HepG2 (cell line): ENCODE results near the gene ANKRD55. TPM values are rescaled to one million over a fixed set of nuclear protein-coding genes. Genes with fewer than 3 reads are reported as not detected.

ENCODE experiments used
- ATAC-seq: fragments of 200-7000 bp; cut with Tn5 transposase; 3 replicates; pipeline ENCODE4 v1.9.1; 2020; ENCODE audit warnings: mild to moderate bottlenecking, moderate library complexity
- BruUV-seq: library from RNA; stranded (reverse); fragments of 400-500 nt; replicated peaks from 2 replicates; lab custom pipeline; 2021; lab: Mats Ljungman, UMichigan
- CTCF ChIA-PET: fragments of 300-600 bp; formaldehyde crosslinking; extraction: SDS; loops from one replicate; lab custom pipeline; 2021; ENCODE audit warnings: low total read pairs, inconsistent platforms, low intra/inter-chr PET ratio; lab: Yijun Ruan, JAX
- POLR2A ChIA-PET: fragments of 350-600 bp; sonication (Branson Sonifier 250); formaldehyde crosslinking; loops from one replicate; lab custom pipeline; 2020; ENCODE audit warnings: antibody characterized with exemption, inconsistent platforms; lab: Yijun Ruan, JAX
- DNase-seq: peaks from one replicate; pipeline ENCODE4 v3.0.0-alpha.2; 2015; ENCODE audit warnings: low spot score
- FAIRE-seq: peaks from 3 replicates; lab custom pipeline; 2011; peaks lifted over from hg19 to GRCh38; lab: Jason Lieb, UNC
- H2AFZ ChIP-seq: one replicate; pipeline ENCODE4 v1.6.1; 2011; ENCODE audit warnings: low read length, inconsistent platforms
- H3K27ac ChIP-seq: fragments of 300-600 bp; 3 replicates; pipeline ENCODE4 v1.8.0; 2011; ENCODE audit warnings: mixed run types, mild to moderate bottlenecking, mixed read lengths, low read length, inconsistent platforms; ENCODE audit not compliant: insufficient read depth; ENCODE audit errors: extremely low read length
- H3K27me3 ChIP-seq, 2 experiments: fragments of 200-600 bp in 1 of 2; 2 replicates in 1 of 2; 3 replicates in 1 of 2; pipeline versions ENCODE4 v1.6.0 to v1.8.0; 2011; ENCODE audit warnings: low read length in 2 of 2, mild to moderate bottlenecking in 2 of 2, moderate library complexity in 2 of 2, inconsistent platforms in 1 of 2; ENCODE audit not compliant: insufficient read depth in 2 of 2, control insufficient read depth in 1 of 2
- H3K36me3 ChIP-seq, 2 experiments: fragments of 200-600 bp in 1 of 2; replicated peaks in 1 of 2; 2 replicates in 1 of 2; 3 replicates in 1 of 2; pipeline versions ENCODE4 v1.5.1 to v1.8.0; 2011; ENCODE audit warnings: low read length in 2 of 2, inconsistent platforms in 1 of 2; ENCODE audit not compliant: insufficient read depth in 2 of 2, control insufficient read depth in 1 of 2
- H3K4me1 ChIP-seq: 2 replicates; pipeline ENCODE4 v1.5.1; 2012; ENCODE audit warnings: low read length, inconsistent platforms; ENCODE audit not compliant: insufficient read depth
- H3K4me2 ChIP-seq: 2 replicates; pipeline ENCODE4 v1.6.0; 2011; ENCODE audit warnings: low read depth, low read length, inconsistent platforms
- H3K4me3 ChIP-seq, 3 experiments: fragments of 200-600 bp in 1 of 3; sonication (generic), shearing (Covaris generic) in 1 of 3; replicated peaks in 1 of 3; 2 replicates each; pipeline ENCODE4 v1.5.1; 2011 to 2016; ENCODE audit warnings: low read length in 3 of 3, inconsistent platforms in 2 of 3, low read depth in 2 of 3, mild to moderate bottlenecking in 2 of 3, control low read depth in 1 of 3, mixed read lengths in 1 of 3; ENCODE audit not compliant: insufficient read depth in 1 of 3
- H3K79me2 ChIP-seq: one replicate; pipeline ENCODE4 v1.6.1; 2011; ENCODE audit warnings: low read length, inconsistent platforms; ENCODE audit not compliant: insufficient read depth
- H3K9ac ChIP-seq: 2 replicates; pipeline ENCODE4 v1.6.0; 2011; ENCODE audit warnings: mild to moderate bottlenecking, low read depth, low read length, inconsistent platforms; ENCODE audit not compliant: insufficient read depth
- H3K9me3 ChIP-seq: 2 replicates; pipeline ENCODE4 v1.5.1; 2012; ENCODE audit warnings: mild to moderate bottlenecking, low read length
- H4K20me1 ChIP-seq: 2 replicates; pipeline ENCODE4 v1.6.0; 2011; ENCODE audit warnings: inconsistent platforms, mild to moderate bottlenecking, low read length, moderate library complexity; ENCODE audit not compliant: insufficient read depth
- CSRNP2 ChIP-seq: sonication (generic); formaldehyde crosslinking; conservative IDR thresholded peaks from 2 replicates; pipeline ENCODE4 v1.8.0; 2022; ENCODE audit warnings: low read depth, missing genetic modification reagents
- CTCF ChIP-seq: sonication (generic); formaldehyde crosslinking; IDR thresholded peaks from 2 replicates; pipeline ENCODE4 v1.5.0; 2020; ENCODE audit warnings: mild to moderate bottlenecking, missing genetic modification reagents, moderate library complexity
- ETV6 ChIP-seq: sonication (generic); formaldehyde crosslinking; conservative IDR thresholded peaks from 2 replicates; pipeline ENCODE4 v1.4.0; 2020; ENCODE audit warnings: missing genetic modification reagents
- HNF1A ChIP-seq, 2 experiments: sonication (generic) in 1 of 2; formaldehyde crosslinking in 1 of 2; IDR thresholded peaks; 2 replicates each; pipeline versions ENCODE4 v1.4.0 to v1.6.1; 2016 to 2020; ENCODE audit warnings: borderline replicate concordance in 1 of 2, low read depth in 1 of 2, mild to moderate bottlenecking in 1 of 2, missing genetic modification reagents in 1 of 2
- HOXA3 ChIP-seq: sonication (generic); formaldehyde crosslinking; IDR thresholded peaks from 2 replicates; pipeline ENCODE4 v1.5.0; 2020; ENCODE audit warnings: missing genetic modification reagents
- HOXA7 ChIP-seq: sonication (generic); formaldehyde crosslinking; IDR thresholded peaks from 2 replicates; pipeline ENCODE4 v1.8.1; 2022; ENCODE audit warnings: mild to moderate bottlenecking, missing genetic modification reagents, moderate library complexity
- PRMT3 ChIP-seq: sonication (generic); formaldehyde crosslinking; IDR thresholded peaks from 2 replicates; pipeline ENCODE4 v1.8.1; 2022; ENCODE audit warnings: low read depth, mild to moderate bottlenecking, moderate library complexity, missing genetic modification reagents, borderline replicate concordance
- RBFOX2 ChIP-seq: fragments of 200-400 bp; formaldehyde crosslinking; IDR thresholded peaks from 2 replicates; pipeline ENCODE4 v1.6.1; 2017; ENCODE audit warnings: low read depth, mild to moderate bottlenecking, low read length
- RFX1 ChIP-seq: fragments of 450-650 bp; IDR thresholded peaks from 2 replicates; pipeline ENCODE4 v1.6.1; 2017
- STAG1 ChIP-seq: sonication (generic); formaldehyde crosslinking; IDR thresholded peaks from 2 replicates; pipeline ENCODE4 v1.4.0; 2020; ENCODE audit warnings: missing genetic modification reagents
- TFAP4 ChIP-seq: sonication (generic); IDR thresholded peaks from 2 replicates; pipeline ENCODE4 v1.6.1; 2016; ENCODE audit warnings: low read depth, borderline replicate concordance
- ZMYM3 ChIP-seq: sonication (generic); formaldehyde crosslinking; IDR thresholded peaks from 2 replicates; pipeline ENCODE4 v1.5.1; 2020; ENCODE audit warnings: mild to moderate bottlenecking, missing genetic modification reagents
- ZNF33B ChIP-seq: sonication (generic); formaldehyde crosslinking; IDR thresholded peaks from 2 replicates; pipeline ENCODE4 v1.5.1; 2020; ENCODE audit warnings: mild to moderate bottlenecking, missing genetic modification reagents
- ZNF572 ChIP-seq: sonication (generic); formaldehyde crosslinking; IDR thresholded peaks from 2 replicates; pipeline ENCODE4 v1.5.1; 2020; ENCODE audit warnings: mild to moderate bottlenecking, missing genetic modification reagents
- ZNF768 ChIP-seq: sonication (generic); formaldehyde crosslinking; IDR thresholded peaks from 2 replicates; pipeline ENCODE4 v1.4.0; 2020; ENCODE audit warnings: missing genetic modification reagents
- ZNF782 ChIP-seq: sonication (generic); formaldehyde crosslinking; IDR thresholded peaks from 2 replicates; pipeline ENCODE4 v1.4.0; 2020; ENCODE audit warnings: missing genetic modification reagents, mild to moderate bottlenecking, borderline replicate concordance
- ZSCAN20 ChIP-seq: sonication (generic); formaldehyde crosslinking; IDR thresholded peaks from 2 replicates; pipeline ENCODE4 v1.4.0; 2020; ENCODE audit warnings: missing genetic modification reagents, mild to moderate bottlenecking, borderline replicate concordance
- WGBS: methylation state at CpG from one replicate; pipeline ENCODE4 v1.1.6; 2017; ENCODE audit warnings: low lambda C conversion rate; 5-methylcytosine and 5-hydroxymethylcytosine counted together
- in situ Hi-C: cut with HindIII; loops from 2 replicates; pipeline ENCODE4 v1.10.0; 2017; ENCODE audit warnings: low pct_unique_long_range_greater_than_20kb; ENCODE audit not compliant: extremely low pct_ligation_motif_present
- intact Hi-C: fragments of 100-400 bp; cut with micrococcal nuclease; formaldehyde crosslinking; loops from one replicate; pipeline ENCODE4 v1.10.0; 2022; ENCODE audit not compliant: unreplicated experiment
- polyA plus RNA-seq, 8 experiments: library from polyadenylated mRNA; depleted of rRNA in 3 of 8; stranded (reverse) in 7 of 8; unstranded in 1 of 8; fragments of >200 nt; fragmentation: Illumina TruSeq in 4 of 8; extraction: Trizol in 4 of 8; gene quantifications; 2 replicates each; pipeline versions ENCODE4 v1.2.1 to v1.2.3, GENCODE V29; 2011 to 2016; ENCODE audit warnings: low read depth in 4 of 8, missing spikeins in 1 of 8, mixed read lengths in 1 of 8; ENCODE audit not compliant: insufficient read depth in 1 of 8
- total RNA-seq, 5 experiments: library from RNA; depleted of rRNA; stranded (reverse); fragments of >200 nt; fragmentation: Illumina TruSeq; extraction: Trizol; gene quantifications; 2 replicates each; pipeline ENCODE4 v1.2.3, GENCODE V29; 2016; ENCODE audit warnings: low read depth in 1 of 5

ANKRD55 gene
- total and polyA plus RNA-seq, 2 of the 13 experiments (the other 11 are each of a cell fraction or from before 2014, with no cell fraction given): 0.11 to 0.28 TPM

- peak; percentile 38 for DNase-seq
- H3K27me3 ChIP-seq: no peaks in the 10 kb centered on the region
- ChIA-PET POLR2A (interaction anchor here (1.0 to 2.1 kb wide), 3 partner anchors 89 to 210 kb away, joined by 3 to 8 read pairs (median 4); no protein-coding TSS in a partner anchor), CTCF (interaction anchor here (1.2 to 3.5 kb wide), 3 partner anchors 33 to 568 kb away, joined by 4 to 29 read pairs (median 22); no protein-coding TSS in a partner anchor)
- H2AFZ ChIP-seq: no peak overlapping the region
- FAIRE-seq: peak; percentile 28
- in situ Hi-C loops (loop anchor here (5.0 to 25.0 kb wide), 2 partner anchors 567 to 817 kb away; no protein-coding TSS in a partner anchor), intact Hi-C loops (loop anchor here (1.0 to 5.0 kb wide), 7 partner anchors 81 to 568 kb away; partner anchors contain the start of gene MAP3K1)
- peak; percentile 69 for ATAC-seq
- H3K4me2 ChIP-seq: no peak overlapping the region
- H3K36me3 ChIP-seq: no peaks in the 10 kb centered on the region
- no peak overlapping the region for H3K9ac ChIP-seq
- BruUV-seq: no TSS peak
- WGBS: 84% methylated on average over 6 of the region's 6 CpGs
- H3K9me3 ChIP-seq: no peaks in the 10 kb centered on the region
- H4K20me1 ChIP-seq: no peaks in the 10 kb centered on the region
- no peak overlapping the region for H3K27ac ChIP-seq
- peaks cover 34% of the 10 kb centered on the region for H3K4me1 ChIP-seq
- no peak overlapping the region for H3K4me3 ChIP-seq
- no peaks in the 10 kb centered on the region for H3K79me2 ChIP-seq
- TF ChIP-seq RBFOX2 (no peak), STAG1 (CRISPR knock-in tag) (peak; percentile 40), TFAP4 (no peak), ZNF782 (CRISPR knock-in tag) (no peak), ETV6 (CRISPR knock-in tag) (no peak), HNF1A (IDR thresholded peaks at IDR 0.05; ENCODE audit: low read depth) (no peak), HNF1A (CRISPR knock-in tag; IDR thresholded peaks at IDR 0.05; ENCODE audit: borderline replicate concordance) (no peak), ZNF33B (CRISPR knock-in tag) (no peak), RFX1 (no peak), HOXA3 (CRISPR knock-in tag) (no peak), HOXA7 (CRISPR knock-in tag) (no peak), PRMT3 (CRISPR knock-in tag) (no peak), ZMYM3 (no peak), ZNF572 (CRISPR knock-in tag) (no peak), ZSCAN20 (CRISPR knock-in tag) (no peak), CSRNP2 (CRISPR knock-in tag) (no peak), ZNF768 (CRISPR knock-in tag) (no peak), CTCF (CRISPR knock-in tag) (peak; percentile 40; the same call in 1 of the 2 replicates)
Measured at GRCh38 chr5:56270058-56270457, 36.9 kb upstream of the ANKRD55 start.
